HFF-Myc (cell line): ENCODE measurements around the gene ICAM4.

Source experiments
- DNase-seq: peaks from one replicate; pipeline ENCODE4 v3.0.0-alpha.2; 2011; ENCODE audit warnings: low read depth; ENCODE audit errors: extremely low read depth
- H3K4me3 ChIP-seq: replicated peaks from 2 replicates; pipeline ENCODE4 v1.5.1; 2011; ENCODE audit warnings: low read depth, mild to moderate bottlenecking, control low read depth, low read length
- CTCF ChIP-seq: IDR thresholded peaks from 2 replicates; pipeline ENCODE4 v1.5.1; 2012; ENCODE audit warnings: mild to moderate bottlenecking, low read depth, low read length, control low read depth; ENCODE audit errors: missing control alignments

The ICAM4 gene

GRCh38 chr19:10295305-10295846 lies 8.6 kb downstream of the ICAM4 start:
- no peak overlapping the region for H3K4me3 ChIP-seq
- TF ChIP-seq CTCF, result peak; percentile 7
- DNase-seq, result no peak

GRCh38 chr19:10295847-10296591 lies 9.3 kb downstream of the ICAM4 start:
- no peak for DNase-seq
- no peak for TF ChIP-seq CTCF
- no peak overlapping the region for H3K4me3 ChIP-seq

GRCh38 chr19:10299545-10300458 lies 13.0 kb downstream of the ICAM4 start:
- no peak overlapping the region for H3K4me3 ChIP-seq
- no peak for DNase-seq
- TF ChIP-seq CTCF, result no peak

- no peak overlapping the region for H3K4me3 ChIP-seq
- DNase-seq, result no peak
- no peak for TF ChIP-seq CTCF
These were observed 18.5 kb downstream of the ICAM4 start for GRCh38 chr19:10305139-10305806.

GRCh38 chr19:10306327-10306726 lies 19.6 kb downstream of the ICAM4 start:
- no peak overlapping the region for H3K4me3 ChIP-seq
- no peak for DNase-seq
- TF ChIP-seq CTCF, result no peak

GRCh38 chr19:10309423-10309822 lies 22.7 kb downstream of the ICAM4 start, which contains the start of gene ZGLP1:
Gene ZGLP1 (minus strand): TSS chr19:10309815.
- H3K4me3 ChIP-seq, result no peak within 1 kb of the TSS
- no peak for DNase-seq
- no peak for TF ChIP-seq CTCF
